GM18520 (cell line): ENCODE results near the gene AP4E1.
"Not testable (repeated sequence)": the region's sequence is repeated elsewhere in the genome, so short reads cannot be mapped to it uniquely, and the experiment has no call there.

Source experiments
- ATAC-seq: cut with Tn5 transposase; IDR thresholded peaks from one replicate; pipeline ENCODE4 v1.9.1; 2021; ENCODE audit not compliant: unreplicated experiment

The AP4E1 gene

GRCh38 chr15:50943638-50944037, 35.2 kb downstream of the AP4E1 start:
- no peak for ATAC-seq

- no peak for ATAC-seq
These were observed 36.2 kb downstream of the AP4E1 start for GRCh38 chr15:50944672-50945071.

- no peak for ATAC-seq
These were observed 37.2 kb downstream of the AP4E1 start for GRCh38 chr15:50945725-50946124.

GRCh38 chr15:50950745-50951144, 42.3 kb downstream of the AP4E1 start:
- ATAC-seq: not testable (repeated sequence)

- no peak for ATAC-seq
These were observed 44.8 kb downstream of the AP4E1 start for GRCh38 chr15:50953302-50953701.

GRCh38 chr15:50954837-50955236, 46.4 kb downstream of the AP4E1 start:
- not testable (repeated sequence) for ATAC-seq

GRCh38 chr15:50959717-50960116, 51.2 kb downstream of the AP4E1 start:
- ATAC-seq: no peak

GRCh38 chr15:50964075-50964474, 55.6 kb downstream of the AP4E1 start:
- ATAC-seq: no peak

- no peak for ATAC-seq
These were observed 59.9 kb downstream of the AP4E1 start for GRCh38 chr15:50968353-50968752.

- no peak for ATAC-seq
These were observed 62.0 kb downstream of the AP4E1 start for GRCh38 chr15:50970524-50970923.

GRCh38 chr15:50971115-50971514, 62.6 kb downstream of the AP4E1 start:
- ATAC-seq: no peak

GRCh38 chr15:50971542-50971941, 63.1 kb downstream of the AP4E1 start:
- ATAC-seq: no peak

- ATAC-seq: no peak
These were observed 65.1 kb downstream of the AP4E1 start for GRCh38 chr15:50973605-50974004.

- no peak for ATAC-seq
These were observed 68.7 kb downstream of the AP4E1 start for GRCh38 chr15:50977162-50977561.

- ATAC-seq: no peak
These were observed 70.1 kb downstream of the AP4E1 start for GRCh38 chr15:50978580-50978979.

- no peak for ATAC-seq
These were observed 70.6 kb downstream of the AP4E1 start for GRCh38 chr15:50979041-50979440.

GRCh38 chr15:50993598-50993997, 85.1 kb downstream of the AP4E1 start:
- no peak for ATAC-seq

- ATAC-seq: no peak
These were observed 88.2 kb downstream of the AP4E1 start for GRCh38 chr15:50996641-50997040.

- ATAC-seq: no peak
These were observed 89.0 kb downstream of the AP4E1 start for GRCh38 chr15:50997371-50998051.

- ATAC-seq: no peak
These were observed 95.6 kb downstream of the AP4E1 start for GRCh38 chr15:51004103-51004551.

GRCh38 chr15:51006336-51006985, 98.0 kb downstream of the AP4E1 start:
- no peak for ATAC-seq

- no peak for ATAC-seq
These were observed 98.7 kb downstream of the AP4E1 start for GRCh38 chr15:51007131-51007666.
